ENCODE results near the gene MEGF10.

Gene MEGF10

DNA sequence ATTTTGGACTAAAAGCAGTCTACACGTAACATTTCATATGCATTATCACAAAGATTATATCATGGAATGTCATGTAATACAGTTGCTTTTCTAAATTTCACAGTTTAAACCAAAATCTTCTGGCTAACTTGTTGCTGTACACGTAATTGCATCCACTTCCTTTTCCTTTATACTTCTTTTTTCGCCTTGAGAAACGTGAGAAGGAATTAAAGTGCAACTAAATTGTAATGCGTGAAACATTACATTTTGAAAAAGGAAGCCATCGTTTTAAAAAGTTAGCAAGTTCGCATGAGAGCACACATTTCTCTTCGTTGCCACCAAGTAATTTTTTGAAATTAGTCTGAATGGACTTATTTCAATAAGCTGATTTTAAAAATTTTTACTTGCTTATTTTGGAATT is 80.0 kb downstream of the MEGF10 start:
- TF ChIP-seq TEAD4 (IDR thresholded peaks at IDR 0.05) (no peak), EGR1 (IDR thresholded peaks at IDR 0.05) (no peak), NFIC (IDR thresholded peaks at IDR 0.05) (no peak), TAF1 (IDR thresholded peaks at IDR 0.05; ENCODE audit: low read depth) (no peak), FOXM1 (IDR thresholded peaks at IDR 0.05; ENCODE audit: borderline replicate concordance, low read depth) (no peak), TCF12 (IDR thresholded peaks at IDR 0.05; ENCODE audit: low read depth) (no peak)
- TF ChIP-seq, protein P1, sequence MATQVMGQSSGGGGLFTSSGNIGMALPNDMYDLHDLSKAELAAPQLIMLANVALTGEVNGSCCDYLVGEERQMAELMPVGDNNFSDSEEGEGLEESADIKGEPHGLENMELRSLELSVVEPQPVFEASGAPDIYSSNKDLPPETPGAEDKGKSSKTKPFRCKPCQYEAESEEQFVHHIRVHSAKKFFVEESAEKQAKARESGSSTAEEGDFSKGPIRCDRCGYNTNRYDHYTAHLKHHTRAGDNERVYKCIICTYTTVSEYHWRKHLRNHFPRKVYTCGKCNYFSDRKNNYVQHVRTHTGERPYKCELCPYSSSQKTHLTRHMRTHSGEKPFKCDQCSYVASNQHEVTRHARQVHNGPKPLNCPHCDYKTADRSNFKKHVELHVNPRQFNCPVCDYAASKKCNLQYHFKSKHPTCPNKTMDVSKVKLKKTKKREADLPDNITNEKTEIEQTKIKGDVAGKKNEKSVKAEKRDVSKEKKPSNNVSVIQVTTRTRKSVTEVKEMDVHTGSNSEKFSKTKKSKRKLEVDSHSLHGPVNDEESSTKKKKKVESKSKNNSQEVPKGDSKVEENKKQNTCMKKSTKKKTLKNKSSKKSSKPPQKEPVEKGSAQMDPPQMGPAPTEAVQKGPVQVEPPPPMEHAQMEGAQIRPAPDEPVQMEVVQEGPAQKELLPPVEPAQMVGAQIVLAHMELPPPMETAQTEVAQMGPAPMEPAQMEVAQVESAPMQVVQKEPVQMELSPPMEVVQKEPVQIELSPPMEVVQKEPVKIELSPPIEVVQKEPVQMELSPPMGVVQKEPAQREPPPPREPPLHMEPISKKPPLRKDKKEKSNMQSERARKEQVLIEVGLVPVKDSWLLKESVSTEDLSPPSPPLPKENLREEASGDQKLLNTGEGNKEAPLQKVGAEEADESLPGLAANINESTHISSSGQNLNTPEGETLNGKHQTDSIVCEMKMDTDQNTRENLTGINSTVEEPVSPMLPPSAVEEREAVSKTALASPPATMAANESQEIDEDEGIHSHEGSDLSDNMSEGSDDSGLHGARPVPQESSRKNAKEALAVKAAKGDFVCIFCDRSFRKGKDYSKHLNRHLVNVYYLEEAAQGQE (IDR thresholded peaks at IDR 0.05; ENCODE audit: low read depth): no peak
- TF ChIP-seq, protein P2, sequence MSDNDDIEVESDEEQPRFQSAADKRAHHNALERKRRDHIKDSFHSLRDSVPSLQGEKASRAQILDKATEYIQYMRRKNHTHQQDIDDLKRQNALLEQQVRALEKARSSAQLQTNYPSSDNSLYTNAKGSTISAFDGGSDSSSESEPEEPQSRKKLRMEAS (IDR thresholded peaks at IDR 0.05): no peak

DNA sequence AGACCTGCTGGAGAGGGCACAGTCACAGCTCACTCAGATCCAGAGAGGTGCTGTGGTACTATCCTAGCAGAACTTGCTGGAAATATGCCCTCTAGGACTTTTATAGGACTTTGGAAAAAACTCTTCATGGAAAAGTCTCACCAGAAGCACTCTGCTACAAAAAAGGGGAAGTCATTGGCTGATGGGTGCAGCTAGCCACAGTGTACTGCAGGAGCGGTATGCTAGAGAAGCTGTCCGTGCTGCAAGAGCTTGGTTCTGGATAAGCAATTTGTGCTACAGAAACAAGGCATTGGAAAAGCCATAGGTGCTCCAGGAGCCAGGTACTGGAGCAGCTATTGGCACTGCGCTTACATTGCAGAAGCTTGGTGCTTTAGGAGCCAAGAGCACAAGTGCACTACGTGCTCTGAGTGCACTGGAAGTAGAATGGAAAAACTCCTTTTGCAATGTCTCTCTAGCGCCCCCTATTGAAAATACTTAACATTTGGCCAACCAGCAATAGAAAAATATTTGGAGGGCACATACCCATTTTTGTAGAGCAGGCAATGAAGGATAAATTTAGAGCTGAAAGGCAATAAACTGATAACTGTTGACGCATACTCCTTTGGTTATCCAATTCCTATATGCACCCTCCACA is 83.4 kb downstream of the MEGF10 start:
- TF ChIP-seq TCF12 (IDR thresholded peaks at IDR 0.05; ENCODE audit: low read depth) (no peak), YY1 (IDR thresholded peaks at IDR 0.05; ENCODE audit: low read depth) (no peak), TAF1 (IDR thresholded peaks at IDR 0.05; ENCODE audit: low read depth) (no peak), RAD21 (IDR thresholded peaks at IDR 0.05; ENCODE audit: low read depth) (peak; percentile 35)
- TF ChIP-seq, protein P2 (IDR thresholded peaks at IDR 0.05): no peak

DNA sequence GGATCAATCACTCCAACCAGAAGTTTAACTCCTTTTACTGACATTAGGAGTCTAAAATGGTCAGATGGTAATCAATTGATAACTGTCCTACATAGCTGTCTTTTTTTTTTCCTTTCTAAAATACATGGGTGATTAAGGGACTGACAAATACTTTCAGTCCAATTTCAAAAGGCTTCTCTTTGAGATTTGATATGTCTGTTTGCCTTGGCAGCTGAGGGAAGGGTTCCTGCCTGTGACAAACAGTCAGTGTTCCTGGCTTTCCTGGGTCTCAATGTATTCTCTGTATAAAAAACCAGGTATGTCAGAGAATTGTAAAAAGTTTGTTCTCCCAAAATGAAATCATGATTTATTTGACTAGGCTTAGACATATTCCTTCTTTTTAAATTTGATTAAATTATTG is 84.5 kb downstream of the MEGF10 start:
- TF ChIP-seq ZBTB7A (IDR thresholded peaks at IDR 0.05; ENCODE audit: low read depth): no peak
- TF ChIP-seq TCF12 (IDR thresholded peaks at IDR 0.05; ENCODE audit: low read depth): no peak
- TF ChIP-seq TEAD4 (IDR thresholded peaks at IDR 0.05): no peak
- TF ChIP-seq CREB1 (IDR thresholded peaks at IDR 0.05; ENCODE audit: low read depth): no peak
- TF ChIP-seq, protein P1 (IDR thresholded peaks at IDR 0.05; ENCODE audit: low read depth): no peak
- no peak for TF ChIP-seq YY1 (IDR thresholded peaks at IDR 0.05; ENCODE audit: low read depth)
- TF ChIP-seq CEBPB (IDR thresholded peaks at IDR 0.05): no peak

DNA sequence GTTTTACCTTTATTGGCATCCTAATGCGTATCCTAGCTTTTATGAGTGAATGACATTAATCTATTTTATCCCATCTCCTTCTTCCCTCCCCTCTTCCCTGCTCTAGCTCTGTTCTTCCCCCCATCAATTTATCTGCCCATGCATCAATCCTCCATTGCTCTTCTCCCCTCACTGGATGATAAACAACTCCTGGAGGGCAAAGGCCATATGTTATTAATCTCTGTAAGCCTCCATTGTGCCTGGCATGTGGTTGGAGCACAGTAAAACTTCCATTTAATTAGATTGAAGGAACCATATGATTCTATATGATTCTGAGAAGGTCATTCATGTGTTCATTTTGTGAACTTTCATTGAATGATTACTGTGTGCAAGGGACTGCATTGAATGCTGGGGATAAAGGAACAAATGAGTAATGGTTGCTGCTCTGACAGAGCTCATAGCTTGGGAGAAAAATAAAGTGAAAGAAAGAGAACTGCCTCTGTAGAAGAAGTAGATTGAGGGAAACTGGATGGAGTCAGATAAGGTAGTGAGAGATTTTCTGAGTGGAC is 85.0 kb downstream of the MEGF10 start:
- TF ChIP-seq EGR1 (IDR thresholded peaks at IDR 0.05) (no peak), RAD21 (IDR thresholded peaks at IDR 0.05; ENCODE audit: low read depth) (no peak), NFIC (IDR thresholded peaks at IDR 0.05) (no peak), YY1 (IDR thresholded peaks at IDR 0.05; ENCODE audit: low read depth) (no peak), TEAD4 (IDR thresholded peaks at IDR 0.05) (no peak), FOXM1 (IDR thresholded peaks at IDR 0.05; ENCODE audit: borderline replicate concordance, low read depth) (no peak), CREB1 (IDR thresholded peaks at IDR 0.05; ENCODE audit: low read depth) (no peak), EP300 (IDR thresholded peaks at IDR 0.05; ENCODE audit: borderline replicate concordance) (no peak), CEBPB (IDR thresholded peaks at IDR 0.05) (no peak), TAF1 (IDR thresholded peaks at IDR 0.05; ENCODE audit: low read depth) (no peak), ZBTB7A (IDR thresholded peaks at IDR 0.05; ENCODE audit: low read depth) (no peak), TCF12 (IDR thresholded peaks at IDR 0.05; ENCODE audit: low read depth) (no peak)
- TF ChIP-seq, protein P3, sequence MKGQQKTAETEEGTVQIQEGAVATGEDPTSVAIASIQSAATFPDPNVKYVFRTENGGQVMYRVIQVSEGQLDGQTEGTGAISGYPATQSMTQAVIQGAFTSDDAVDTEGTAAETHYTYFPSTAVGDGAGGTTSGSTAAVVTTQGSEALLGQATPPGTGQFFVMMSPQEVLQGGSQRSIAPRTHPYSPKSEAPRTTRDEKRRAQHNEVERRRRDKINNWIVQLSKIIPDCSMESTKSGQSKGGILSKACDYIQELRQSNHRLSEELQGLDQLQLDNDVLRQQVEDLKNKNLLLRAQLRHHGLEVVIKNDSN (IDR thresholded peaks at IDR 0.05): no peak
- TF ChIP-seq, protein P1 (IDR thresholded peaks at IDR 0.05; ENCODE audit: low read depth): no peak

DNA sequence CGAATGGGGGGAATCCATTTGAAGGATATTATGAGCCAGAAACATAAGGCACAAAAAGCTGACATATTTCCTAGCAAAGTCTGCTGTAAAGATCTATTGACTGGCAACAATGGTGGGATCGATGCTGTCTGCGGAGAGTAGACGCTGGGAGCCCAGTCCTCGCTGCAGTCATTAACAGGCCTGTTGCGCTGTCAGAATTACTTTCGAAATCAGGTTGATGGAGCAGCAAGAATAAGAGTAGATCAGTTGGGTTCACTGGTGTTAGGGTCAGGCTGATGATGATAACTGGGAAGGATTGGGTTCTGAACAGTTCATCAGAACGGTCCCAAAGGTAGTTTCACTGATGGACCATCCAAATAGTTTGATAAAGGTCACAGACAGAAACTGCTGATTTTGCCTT is 87.1 kb downstream of the MEGF10 start:
- TF ChIP-seq CREB1 (IDR thresholded peaks at IDR 0.05; ENCODE audit: low read depth): no peak
- TF ChIP-seq NFIC (IDR thresholded peaks at IDR 0.05): no peak
- no peak for TF ChIP-seq TCF12 (IDR thresholded peaks at IDR 0.05; ENCODE audit: low read depth)
- no peak for TF ChIP-seq YY1 (IDR thresholded peaks at IDR 0.05; ENCODE audit: low read depth)
- TF ChIP-seq RAD21 (IDR thresholded peaks at IDR 0.05; ENCODE audit: low read depth): no peak
- TF ChIP-seq FOXM1 (IDR thresholded peaks at IDR 0.05; ENCODE audit: borderline replicate concordance, low read depth): no peak
- TF ChIP-seq EGR1 (IDR thresholded peaks at IDR 0.05): no peak
- TF ChIP-seq, protein P2 (IDR thresholded peaks at IDR 0.05): no peak
- no peak for TF ChIP-seq TAF1 (IDR thresholded peaks at IDR 0.05; ENCODE audit: low read depth)
- TF ChIP-seq, protein P3 (IDR thresholded peaks at IDR 0.05): no peak
- no peak for TF ChIP-seq CEBPB (IDR thresholded peaks at IDR 0.05)
- no peak for TF ChIP-seq ZBTB7A (IDR thresholded peaks at IDR 0.05; ENCODE audit: low read depth)
- no peak for TF ChIP-seq TEAD4 (IDR thresholded peaks at IDR 0.05)
